ENCODE measurements around the gene SEPTIN8.

Gene SEPTIN8

GRCh38 chr5:132777209-132778069 lies at the start of gene SEPTIN8:
Gene SEPTIN8, minus strand, starts transcription at chr5:132777239. Its CDS starts 102 bp downstream, at chr5:132777137.
- H3K4me3 ChIP-seq (ENCODE audit: low read depth, low read length), result peak within 1 kb of the TSS; percentile 81
- no peak for TF ChIP-seq CTCF (IDR thresholded peaks at IDR 0.05; ENCODE audit: low read depth, low read length)

- no peak for TF ChIP-seq CTCF (IDR thresholded peaks at IDR 0.05; ENCODE audit: low read depth, low read length)
- no peak overlapping the region for H3K4me3 ChIP-seq (ENCODE audit: low read depth, low read length)
Measured at GRCh38 chr5:132826424-132827082, 49.5 kb upstream of the SEPTIN8 start.

GRCh38 chr5:132825834-132826391 lies 48.9 kb upstream of the SEPTIN8 start:
- TF ChIP-seq CTCF (IDR thresholded peaks at IDR 0.05; ENCODE audit: low read depth, low read length), result no peak
- H3K4me3 ChIP-seq (ENCODE audit: low read depth, low read length), result no peak overlapping the region

GRCh38 chr5:132825033-132825833 lies 48.2 kb upstream of the SEPTIN8 start:
- no peak for TF ChIP-seq CTCF (IDR thresholded peaks at IDR 0.05; ENCODE audit: low read depth, low read length)
- H3K4me3 ChIP-seq (ENCODE audit: low read depth, low read length), result no peak overlapping the region

GRCh38 chr5:132824426-132824825 lies 47.4 kb upstream of the SEPTIN8 start:
- TF ChIP-seq CTCF (IDR thresholded peaks at IDR 0.05; ENCODE audit: low read depth, low read length), result no peak
- no peak overlapping the region for H3K4me3 ChIP-seq (ENCODE audit: low read depth, low read length)

GRCh38 chr5:132823481-132824050 lies 46.5 kb upstream of the SEPTIN8 start:
- no peak for TF ChIP-seq CTCF (IDR thresholded peaks at IDR 0.05; ENCODE audit: low read depth, low read length)
- no peak overlapping the region for H3K4me3 ChIP-seq (ENCODE audit: low read depth, low read length)

Measured in WI38 (cell line).